SK-MEL-5 (cell line): ENCODE results near the gene TMEM259. TPM values are rescaled to one million over a fixed set of nuclear protein-coding genes. Genes with fewer than 3 reads are reported as not detected.

Experiments used
- DNase-seq: peaks from one replicate; pipeline ENCODE4 v3.0.0-alpha.2; 2016; ENCODE audit warnings: low read depth, low spot score
- in situ Hi-C: cut with HindIII; loops from 2 replicates; pipeline ENCODE4 v1.10.0; 2016; ENCODE audit warnings: low sequenced_read_pairs, high pct_unique_total_duplicates, low pct_unique_long_range_greater_than_20kb
- total RNA-seq: library from RNA; depleted of rRNA; stranded (reverse); fragments of >200 nt; shearing (Covaris generic); gene quantifications from 2 replicates; pipeline ENCODE4 v1.2.3, GENCODE V29; 2014

TMEM259 gene
- total RNA-seq, 1 experiment from 2014 or later: 51.8 TPM

- DNase-seq: no peak
- in situ Hi-C loops: no loop called here
Observed at GRCh38 chr19:1010586-1011510, 10.1 kb downstream of the TMEM259 start.

GRCh38 chr19:1009981-1010538 lies 10.9 kb downstream of the TMEM259 start:
- in situ Hi-C loops: no loop called here
- DNase-seq: no peak

- in situ Hi-C loops: no loop called here
- no peak for DNase-seq
Observed at GRCh38 chr19:1009041-1009980, 11.6 kb downstream of the TMEM259 start.

GRCh38 chr19:1008268-1009040 lies 12.5 kb downstream of the TMEM259 start:
- DNase-seq: no peak
- in situ Hi-C loops: no loop called here

- in situ Hi-C loops: no loop called here
Observed at GRCh38 chr19:1007399-1008251, 13.3 kb downstream of the TMEM259 start.

GRCh38 chr19:1006711-1007398 lies 14.1 kb downstream of the TMEM259 start:
- in situ Hi-C loops: no loop called here

More at GRCh38 chr19:1007399-1008251, 13.3 kb downstream of the TMEM259 start:
- DNase-seq: no peak

GRCh38 chr19:1004803-1005664 lies 15.9 kb downstream of the TMEM259 start:
- DNase-seq: no peak
- in situ Hi-C loops: no loop called here

More at GRCh38 chr19:1006711-1007398, 14.1 kb downstream of the TMEM259 start:
- no peak for DNase-seq

- no peak for DNase-seq
- in situ Hi-C loops: no loop called here
Observed at GRCh38 chr19:1004204-1004802, 16.6 kb downstream of the TMEM259 start.

- in situ Hi-C loops: no loop called here
- no peak for DNase-seq
Observed at GRCh38 chr19:1003283-1003682, 17.6 kb downstream of the TMEM259 start.

GRCh38 chr19:1002600-1002999 lies 18.3 kb downstream of the TMEM259 start:
- in situ Hi-C loops: no loop called here
- DNase-seq: no peak

- DNase-seq: peak; percentile 38
- in situ Hi-C loops: no loop called here
Observed at GRCh38 chr19:1001538-1002166, 19.3 kb downstream of the TMEM259 start.

- DNase-seq: no peak
- in situ Hi-C loops: no loop called here
Observed at GRCh38 chr19:1000591-1001537, 20.1 kb downstream of the TMEM259 start.

GRCh38 chr19:1000095-1000494 lies 20.8 kb downstream of the TMEM259 start, which contains the start of gene GRIN3B:
TSS of gene GRIN3B (plus strand) at chr19:1000419. CDS start at chr19:1000438, 19 bp downstream.
- in situ Hi-C loops: no loop called here
- peak; percentile 40 for DNase-seq
